Vagina (tissue), 2 donors: ENCODE data around the gene RGS3. TPM values are rescaled to one million over a fixed set of nuclear protein-coding genes. Genes with fewer than 3 reads are reported as not detected.
A peak's percentile ranks its signal among the peaks of the same experiment; 100 is the strongest.

ENCODE experiments used
- DNase-seq, 2 donors: peaks; one replicate each; pipeline ENCODE4 v3.0.0-alpha.2; 2017; ENCODE audit errors: extremely low spot score in 2 of 2
- H3K27ac ChIP-seq: fragments of 200-600 bp; sonication (generic); one replicate; pipeline ENCODE4 v1.5.1; 2019
- H3K27me3 ChIP-seq: fragments of 200-600 bp; sonication (generic); one replicate; pipeline ENCODE4 v1.5.1; 2019
- H3K36me3 ChIP-seq, 2 donors: fragments of 200-600 bp; sonication (generic); one replicate each; pipeline ENCODE4 v1.5.1; 2017 to 2019
- H3K4me1 ChIP-seq: fragments of 200-600 bp; sonication (generic); one replicate; pipeline ENCODE4 v1.5.1; 2019
- H3K4me3 ChIP-seq, 2 donors: fragments of 200-600 bp; sonication (generic); 1 replicate in 1 of 2; 2 replicates in 1 of 2; pipeline ENCODE4 v1.5.1; 2016 to 2019
- H3K9me3 ChIP-seq: fragments of 200-600 bp; sonication (generic); one replicate; pipeline ENCODE4 v1.5.1; 2019
- CTCF ChIP-seq, 3 experiments: fragments of 450-650 bp in 2 of 3; fragments of 200-600 bp in 1 of 3; sonication (generic) in 1 of 3; IDR thresholded peaks; one replicate each; pipeline ENCODE4 v1.5.1; 2017 to 2019; ENCODE audit warnings: antibody characterized with exemption in 3 of 3, mild to moderate bottlenecking in 2 of 3, moderate library complexity in 2 of 3
- POLR2A ChIP-seq, 2 donors: fragments of 450-650 bp; IDR thresholded peaks; one replicate each; pipeline ENCODE4 v1.6.1; 2017; ENCODE audit warnings: antibody characterized with exemption in 2 of 2, mild to moderate bottlenecking in 2 of 2, moderate library complexity in 2 of 2
- POLR2AphosphoS5 ChIP-seq, 2 donors: sonication (generic); formaldehyde crosslinking; IDR thresholded peaks; one replicate each; pipeline ENCODE4 v1.9.0; 2017; ENCODE audit warnings: antibody characterized with exemption in 2 of 2, mild to moderate bottlenecking in 2 of 2, low read depth in 1 of 2; ENCODE audit not compliant: insufficient read depth in 1 of 2
- intact Hi-C: fragments of 100-400 bp; cut with DNase I; formaldehyde crosslinking; loops from one replicate; pipeline ENCODE4 v1.15.1; 2023
- total RNA-seq: library from RNA; depleted of rRNA; stranded (reverse); fragments of >200 nt; gene quantifications from one replicate; pipeline ENCODE4 v1.2.3, GENCODE V29; 2016

RGS3 gene
- total RNA-seq, 1 donor from 2014 or later, result 27.0 TPM

- no peaks in the 10 kb centered on the region for H3K4me1 ChIP-seq
- no peaks in the 10 kb centered on the region for H3K9me3 ChIP-seq
- H3K27me3 ChIP-seq, result no peaks in the 10 kb centered on the region
- H3K27ac ChIP-seq, result no peak overlapping the region
- no peak overlapping the region for H3K4me3 ChIP-seq
- intact Hi-C loops, result no loop called here
- DNase-seq, result no peak
- H3K36me3 ChIP-seq, result no peaks in the 10 kb centered on the region
- TF ChIP-seq POLR2A (IDR thresholded peaks at IDR 0.05) (no peak), POLR2AphosphoS5 (IDR thresholded peaks at IDR 0.05; ENCODE audit: insufficient read depth in 1 of 2, low read depth in 1 of 2) (no peak), CTCF (IDR thresholded peaks at IDR 0.05) (no peak)
Measured at GRCh38 chr9:113472199-113472598, 8.7 kb downstream of the RGS3 start.

- intact Hi-C loops, result no loop called here
- Histone ChIP-seq H3K9me3 (no peaks in the 10 kb centered on the region), H3K27me3 (no peaks in the 10 kb centered on the region), H3K4me3 (no peak overlapping the region), H3K4me1 (no peaks in the 10 kb centered on the region), H3K36me3 (no peaks in the 10 kb centered on the region), H3K27ac (no peak overlapping the region)
- no peak for DNase-seq
- no peak for TF ChIP-seq CTCF (IDR thresholded peaks at IDR 0.05)
- TF ChIP-seq POLR2AphosphoS5 (IDR thresholded peaks at IDR 0.05; ENCODE audit: insufficient read depth in 1 of 2, low read depth in 1 of 2), result no peak
- TF ChIP-seq POLR2A (IDR thresholded peaks at IDR 0.05), result no peak
Measured at GRCh38 chr9:113474360-113475028, 11.0 kb downstream of the RGS3 start.

- DNase-seq, result no peak
- no peak overlapping the region for H3K4me3 ChIP-seq
- TF ChIP-seq POLR2A (IDR thresholded peaks at IDR 0.05) (no peak), POLR2AphosphoS5 (IDR thresholded peaks at IDR 0.05; ENCODE audit: insufficient read depth in 1 of 2, low read depth in 1 of 2) (no peak), CTCF (IDR thresholded peaks at IDR 0.05) (no peak)
- intact Hi-C loops, result no loop called here
- no peaks in the 10 kb centered on the region for H3K9me3 ChIP-seq
- H3K4me1 ChIP-seq, result no peaks in the 10 kb centered on the region
- H3K27me3 ChIP-seq, result no peaks in the 10 kb centered on the region
- H3K36me3 ChIP-seq, result no peaks in the 10 kb centered on the region
- H3K27ac ChIP-seq, result no peak overlapping the region
Measured at GRCh38 chr9:113475031-113475430, 11.5 kb downstream of the RGS3 start.

GRCh38 chr9:113475992-113476391 is 12.5 kb downstream of the RGS3 start:
- DNase-seq, result peak in 1 of 2 donors; percentile 27
- H3K36me3 ChIP-seq, result no peaks in the 10 kb centered on the region
- no peaks in the 10 kb centered on the region for H3K27me3 ChIP-seq
- no peaks in the 10 kb centered on the region for H3K4me1 ChIP-seq
- no peaks in the 10 kb centered on the region for H3K9me3 ChIP-seq
- no peak overlapping the region for H3K4me3 ChIP-seq
- no peak for TF ChIP-seq POLR2A (IDR thresholded peaks at IDR 0.05)
- no peak for TF ChIP-seq CTCF (IDR thresholded peaks at IDR 0.05)
- TF ChIP-seq POLR2AphosphoS5 (IDR thresholded peaks at IDR 0.05; ENCODE audit: insufficient read depth in 1 of 2, low read depth in 1 of 2), result no peak
- intact Hi-C loops, result no loop called here
- no peak overlapping the region for H3K27ac ChIP-seq

GRCh38 chr9:113476511-113476916 is 13.0 kb downstream of the RGS3 start:
- Histone ChIP-seq H3K4me3 (no peak overlapping the region), H3K27ac (no peak overlapping the region), H3K9me3 (no peaks in the 10 kb centered on the region), H3K27me3 (no peaks in the 10 kb centered on the region), H3K4me1 (no peaks in the 10 kb centered on the region), H3K36me3 (no peaks in the 10 kb centered on the region)
- DNase-seq, result no peak
- TF ChIP-seq POLR2AphosphoS5 (IDR thresholded peaks at IDR 0.05; ENCODE audit: insufficient read depth in 1 of 2, low read depth in 1 of 2) (no peak), CTCF (IDR thresholded peaks at IDR 0.05) (no peak), POLR2A (IDR thresholded peaks at IDR 0.05) (no peak)
- intact Hi-C loops, result no loop called here
